Measurements from ENCODE around the gene NDUFB2. TPM values are rescaled to one million over a fixed set of nuclear protein-coding genes. Genes with fewer than 3 reads are reported as not detected.
"Not testable (repeated sequence)": the region's sequence is repeated elsewhere in the genome, so short reads cannot be mapped to it uniquely, and the experiment has no call there.

NDUFB2 gene
- total RNA-seq, 2 experiments from 2014 or later, result 198 to 214 TPM

DNA sequence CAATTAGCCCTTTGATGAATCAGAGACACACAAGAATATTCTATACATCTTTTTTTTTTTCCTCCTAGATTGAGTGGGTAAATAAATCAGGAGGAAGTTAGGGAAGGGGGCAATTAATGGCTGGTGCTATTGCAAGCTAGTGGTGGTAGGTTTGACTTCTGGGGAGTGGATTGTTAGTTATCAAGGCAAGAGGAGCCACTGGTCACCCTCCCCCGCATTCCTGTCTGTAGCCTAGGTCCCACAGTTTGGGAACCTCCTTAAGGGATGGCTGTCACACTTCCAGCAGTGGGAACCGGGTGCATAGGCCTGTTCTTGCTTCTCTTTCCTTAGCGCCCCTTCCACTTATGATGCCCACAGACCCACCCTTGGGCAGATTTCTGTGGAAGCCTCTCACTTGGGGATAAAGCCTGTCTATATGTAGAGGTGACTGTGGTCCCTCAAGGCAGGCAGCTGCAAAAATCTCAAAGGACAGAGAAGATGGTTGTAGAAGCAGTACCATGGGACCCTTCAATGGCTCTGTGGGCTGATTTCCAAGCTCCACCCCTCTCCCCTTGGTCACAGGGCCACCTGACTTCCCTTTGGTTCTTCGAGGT is 26.1 kb upstream of the NDUFB2 start:
- CTCF ChIA-PET, result no interaction called here
- POLR2A ChIA-PET, result no interaction called here

DNA sequence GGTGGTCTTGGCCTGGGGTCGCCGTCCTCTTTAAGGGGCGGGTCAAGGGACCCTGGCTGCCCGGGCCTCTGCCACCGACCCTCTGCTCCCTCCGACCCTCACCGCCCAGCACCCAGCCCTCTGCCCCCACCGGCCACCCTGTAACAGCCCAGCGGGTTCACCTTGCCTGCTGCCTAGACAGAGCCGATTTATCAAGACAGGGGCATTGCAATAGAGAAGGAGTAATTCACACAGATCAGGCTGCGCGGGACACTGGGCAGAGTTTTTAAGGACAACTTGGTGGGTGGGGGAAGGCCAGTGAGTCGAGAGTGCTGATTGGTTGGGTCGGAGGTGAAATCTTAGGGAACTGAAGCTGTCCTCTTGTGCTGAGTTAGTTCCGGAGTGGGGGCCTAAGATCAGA is 24.5 kb upstream of the NDUFB2 start:
- POLR2A ChIA-PET, result no interaction called here
- CTCF ChIA-PET, result interaction anchor here (0.6 kb wide), 1 partner anchor 227 kb away, joined by 3 read pairs; no protein-coding TSS in a partner anchor

- CTCF ChIA-PET, result interaction anchor here (0.6 to 3.0 kb wide), 2 partner anchors 19 to 227 kb away, joined by 3 to 10 read pairs; no protein-coding TSS in a partner anchor
Observed at GRCh38 chr7:140672382-140673062, 24.0 kb upstream of the NDUFB2 start, which contains the start of gene ADCK2. Gene ADCK2, plus strand, starts transcription at chr7:140672945. Its CDS starts 386 bp downstream, at chr7:140673331.

GRCh38 chr7:140673063-140673773 is 23.3 kb upstream of the NDUFB2 start:
- ChIA-PET CTCF (interaction anchor here (3.0 kb wide), 1 partner anchor 20 kb away, joined by 10 read pairs; no protein-coding TSS in a partner anchor), POLR2A (interaction anchor here (0.7 kb wide), 1 partner anchor 27 kb away, joined by 5 read pairs; no protein-coding TSS in a partner anchor)

More at GRCh38 chr7:140672382-140673062, 24.0 kb upstream of the NDUFB2 start, which contains the start of gene ADCK2:
- POLR2A ChIA-PET, result no interaction called here

DNA sequence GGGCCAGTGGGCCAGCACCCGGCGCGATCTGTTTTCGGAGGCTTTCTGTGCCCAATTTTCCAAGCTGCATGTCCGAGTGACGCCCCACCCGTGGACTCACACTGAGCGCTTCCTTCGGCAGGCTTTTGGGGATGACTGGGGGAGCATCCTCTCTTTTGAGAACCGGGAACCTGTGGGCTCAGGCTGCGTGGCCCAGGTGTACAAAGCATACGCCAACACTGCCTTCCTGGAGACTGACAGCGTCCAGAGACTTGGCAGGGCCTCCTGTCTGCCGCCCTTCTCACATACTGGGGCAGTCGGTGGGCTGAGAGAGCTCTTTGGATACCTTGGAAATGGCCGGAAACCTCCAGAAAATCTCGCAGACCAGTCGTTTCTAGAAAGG is 22.7 kb upstream of the NDUFB2 start:
- ChIA-PET POLR2A (interaction anchor here (0.7 to 1.4 kb wide), 2 partner anchors 23 to 27 kb away, joined by 5 read pairs; partner anchors contain the start of gene NDUFB2), CTCF (interaction anchor here (0.8 to 3.0 kb wide), 2 partner anchors 12 to 21 kb away, joined by 3 to 10 read pairs; no protein-coding TSS in a partner anchor)

DNA sequence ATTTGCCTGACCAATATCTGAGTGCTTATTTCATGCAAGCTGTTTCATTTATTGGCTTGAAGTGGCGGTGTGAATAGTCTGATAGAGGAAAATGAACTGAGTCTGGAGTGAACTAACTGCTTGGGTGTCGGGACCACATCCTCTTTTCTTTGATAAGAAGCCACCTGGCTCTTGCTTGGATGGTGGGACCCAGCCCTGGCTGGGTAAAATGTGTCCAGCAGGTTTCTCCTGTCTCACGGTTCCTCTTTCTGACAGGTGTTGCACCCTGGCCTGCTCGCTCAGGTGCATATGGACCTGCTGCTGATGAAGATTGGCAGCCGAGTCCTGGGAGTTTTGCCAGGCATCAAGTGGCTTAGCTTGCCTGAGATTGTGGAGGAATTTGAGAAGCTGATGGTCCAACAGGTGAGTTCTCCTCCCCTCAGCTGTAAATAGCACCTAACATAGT is 22.1 kb upstream of the NDUFB2 start:
- CTCF ChIA-PET, result interaction anchor here (0.5 to 3.0 kb wide), 4 partner anchors 11 to 317 kb away, joined by 3 to 10 read pairs (median 4); partner anchors contain the start of gene NDUFB2
- POLR2A ChIA-PET, result interaction anchor here (1.4 kb wide), 1 partner anchor 22 kb away, joined by 5 read pairs; the partner anchor contains the start of gene NDUFB2

DNA sequence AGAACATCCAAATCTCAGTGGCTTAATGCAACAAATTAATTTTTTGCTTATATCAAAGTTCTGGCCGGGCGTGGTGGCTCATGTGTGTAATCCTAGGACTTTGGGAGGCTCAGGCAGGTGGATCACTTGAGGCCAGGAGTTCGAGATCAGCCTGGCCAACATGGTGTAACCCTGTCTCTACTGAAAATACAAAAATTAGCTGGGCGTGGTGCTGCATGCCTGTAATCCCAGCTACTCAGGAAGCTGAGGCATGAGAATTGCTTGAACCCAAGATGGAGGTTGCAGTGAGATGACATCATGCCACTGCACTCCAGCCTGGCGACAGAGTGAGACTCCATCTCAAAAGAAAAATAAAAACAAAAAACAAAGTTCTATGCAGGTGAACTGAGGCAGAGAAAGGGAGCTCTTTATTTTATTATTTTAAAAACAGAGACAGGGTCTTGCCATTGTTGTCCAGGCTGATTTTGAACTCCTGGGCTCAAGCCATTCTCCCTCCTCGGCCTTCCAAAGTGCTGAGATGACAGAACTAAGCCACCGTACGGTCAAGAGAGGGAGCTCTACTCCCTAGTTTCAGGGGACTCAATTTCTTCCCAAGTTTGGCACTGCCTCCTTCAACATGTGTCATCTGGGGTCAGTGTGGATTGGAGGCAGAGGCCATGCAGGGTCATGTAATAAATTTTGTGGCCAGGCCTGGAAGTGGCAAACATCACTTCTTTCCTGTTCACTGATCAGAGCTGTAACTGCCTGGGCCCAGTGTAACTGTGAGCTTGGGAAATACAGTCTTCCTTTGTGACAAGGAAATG is 21.4 kb upstream of the NDUFB2 start:
- POLR2A ChIA-PET, result interaction anchor here (0.5 to 1.4 kb wide), 2 partner anchors 21 to 225 kb away, joined by 3 to 5 read pairs; partner anchors contain the start of gene NDUFB2

GRCh38 chr7:140675726-140676125 is 20.8 kb upstream of the NDUFB2 start:
- POLR2A ChIA-PET, result interaction anchor here (0.5 kb wide), 1 partner anchor 226 kb away, joined by 3 read pairs; no protein-coding TSS in a partner anchor
- CTCF ChIA-PET, result interaction anchor here (0.8 to 3.0 kb wide), 3 partner anchors 14 to 23 kb away, joined by 3 to 10 read pairs (median 3); no protein-coding TSS in a partner anchor

More for the DNA sequence above, 21.4 kb upstream of the NDUFB2 start:
- CTCF ChIA-PET, result interaction anchor here (0.5 to 3.0 kb wide), 4 partner anchors 21 to 318 kb away, joined by 3 to 10 read pairs (median 4); partner anchors contain the start of gene NDUFB2

- ChIA-PET CTCF (interaction anchor here (0.8 kb wide), 1 partner anchor 13 kb away, joined by 3 read pairs; no protein-coding TSS in a partner anchor), POLR2A (no interaction called here)
Observed at GRCh38 chr7:140676306-140676705, 20.2 kb upstream of the NDUFB2 start.

- CTCF ChIA-PET, POLR2A ChIA-PET: not testable (repeated sequence)
Observed at GRCh38 chr7:140676956-140677355, 19.6 kb upstream of the NDUFB2 start.

DNA sequence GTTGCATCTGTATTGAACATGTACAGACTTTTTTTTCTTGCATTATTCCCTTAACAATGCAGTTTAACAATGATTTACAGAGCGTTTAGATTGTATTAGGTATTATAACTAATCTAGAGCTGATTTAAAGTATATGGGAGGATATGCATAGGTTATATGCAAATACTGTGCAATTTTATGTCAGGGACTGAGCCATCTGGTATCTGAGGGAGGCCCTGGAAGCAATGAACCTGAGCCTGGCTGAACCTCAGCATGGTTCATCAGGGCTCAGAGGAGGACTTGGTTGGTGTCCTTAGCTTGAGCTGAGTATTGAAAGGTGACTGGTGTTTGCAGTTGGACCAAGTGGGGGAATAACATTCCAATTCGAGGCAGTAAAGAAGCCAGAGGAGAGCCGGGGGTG is 19.0 kb upstream of the NDUFB2 start:
- CTCF ChIA-PET, result no interaction called here

DNA sequence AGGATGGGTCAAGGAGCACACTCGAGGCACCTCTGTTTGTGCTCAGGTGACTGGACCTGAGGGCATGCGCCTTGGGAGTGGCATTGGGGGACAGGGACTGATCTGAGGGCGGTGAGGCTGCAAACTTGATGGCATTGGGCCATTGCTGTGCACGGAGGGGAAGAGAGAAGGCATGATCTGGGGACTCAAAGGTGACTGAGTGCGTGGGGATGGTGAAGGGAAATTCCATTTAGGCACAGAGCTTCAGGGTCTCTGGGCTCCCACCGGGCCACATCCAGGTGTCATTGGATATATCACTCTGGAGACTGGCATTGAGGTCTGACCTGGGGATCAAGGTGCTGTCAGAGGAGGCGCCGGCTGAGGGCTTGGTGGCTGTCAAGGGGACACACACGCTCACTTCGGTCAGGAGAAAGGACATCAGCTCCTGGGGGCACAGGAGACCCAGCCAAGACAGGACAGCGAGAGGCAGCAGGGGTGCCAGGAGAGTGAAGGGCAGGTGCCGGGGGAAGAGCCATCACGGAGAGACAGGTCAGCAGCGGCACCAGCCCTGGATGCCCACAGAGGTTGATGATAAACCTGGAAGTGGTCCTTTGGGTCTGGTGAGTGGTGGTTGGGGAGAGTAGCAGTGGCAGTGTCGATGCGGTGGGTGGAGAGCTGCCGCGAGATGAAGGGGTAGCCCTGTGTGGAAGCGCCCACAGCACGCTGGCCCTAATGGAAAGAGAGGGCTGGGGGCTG is 18.3 kb upstream of the NDUFB2 start:
- ChIA-PET POLR2A (no interaction called here), CTCF (no interaction called here)

More for the DNA sequence above, 19.0 kb upstream of the NDUFB2 start:
- POLR2A ChIA-PET, result no interaction called here

- ChIA-PET POLR2A (no interaction called here), CTCF (no interaction called here)
Observed at GRCh38 chr7:140678816-140679130, 17.7 kb upstream of the NDUFB2 start.

- ChIA-PET POLR2A (no interaction called here), CTCF (interaction anchor here (0.6 kb wide), 1 partner anchor 46 kb away, joined by 3 read pairs; no protein-coding TSS in a partner anchor)
Observed at GRCh38 chr7:140679186-140679585, 17.3 kb upstream of the NDUFB2 start.

DNA sequence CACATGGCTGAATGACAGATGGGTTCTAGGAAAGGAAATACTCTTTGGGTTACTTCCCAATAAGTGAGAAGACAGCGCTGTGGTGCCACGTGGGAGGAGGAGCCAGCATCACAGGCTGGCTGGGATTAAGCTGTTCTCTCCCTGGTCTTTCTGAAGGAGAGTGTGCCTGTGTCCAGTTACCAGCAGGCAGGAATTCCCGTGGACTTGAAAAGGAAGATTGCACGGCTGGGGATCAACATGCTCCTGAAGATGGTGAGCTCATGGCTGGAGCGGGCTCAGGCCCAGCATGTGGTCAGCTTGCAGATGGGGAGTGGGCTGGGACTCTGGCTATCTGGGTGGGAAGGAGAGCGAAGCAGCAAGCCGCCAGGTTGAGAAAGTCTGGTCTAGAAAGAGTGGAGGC is 15.6 kb upstream of the NDUFB2 start:
- POLR2A ChIA-PET, result no interaction called here
- CTCF ChIA-PET, result no interaction called here

GRCh38 chr7:140681766-140682165 is 14.7 kb upstream of the NDUFB2 start:
- CTCF ChIA-PET, result no interaction called here

DNA sequence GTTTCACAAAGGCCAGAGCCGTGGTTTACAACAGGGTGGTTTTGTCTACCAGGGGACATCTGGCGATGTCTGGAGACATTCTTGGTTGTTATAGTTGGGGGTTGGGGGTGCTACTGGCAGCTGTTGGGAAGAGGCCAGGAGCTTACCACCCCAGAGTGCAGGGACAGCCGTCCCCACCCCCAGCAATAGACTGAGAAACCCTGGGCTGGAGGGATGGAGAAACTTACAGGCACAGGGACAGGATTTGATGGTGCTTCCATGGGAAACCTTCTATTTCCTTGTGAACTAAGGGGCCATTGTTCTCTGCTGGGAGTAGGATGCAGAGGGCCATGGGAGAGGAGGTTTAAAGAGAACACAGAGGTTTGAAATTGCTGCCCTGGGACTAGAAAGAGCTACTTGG is 12.9 kb upstream of the NDUFB2 start:
- ChIA-PET CTCF (no interaction called here), POLR2A (no interaction called here)

More at GRCh38 chr7:140681766-140682165, 14.7 kb upstream of the NDUFB2 start:
- POLR2A ChIA-PET, result interaction anchor here (0.5 kb wide), 1 partner anchor 674 kb away, joined by 5 read pairs; no protein-coding TSS in a partner anchor
